GM12891 (cell line): ENCODE data around the gene FBRSL1.

Experiments
- DNase-seq: peaks from one replicate; pipeline ENCODE4 v3.0.0; 2011; ENCODE audit warnings: low spot score; ENCODE audit not compliant: insufficient read length
- FAIRE-seq: peaks from 2 replicates; lab custom pipeline; 2011; peaks lifted over from hg19 to GRCh38; lab: Jason Lieb, UNC
- PAX5 ChIP-seq: IDR thresholded peaks from 2 replicates; pipeline ENCODE4 v1.6.1; 2011; ENCODE audit warnings: low read length, moderate library complexity, mild to moderate bottlenecking; ENCODE audit not compliant: insufficient read depth, severe bottlenecking
- POLR2A ChIP-seq: IDR thresholded peaks from 2 replicates; pipeline ENCODE4 v1.6.1; 2011; ENCODE audit warnings: low read depth, low read length, control low read depth
- POLR2AphosphoS5 ChIP-seq: IDR thresholded peaks from 2 replicates; pipeline ENCODE4 v1.6.1; 2011; ENCODE audit warnings: low read depth, low read length, control low read depth
- POU2F2 ChIP-seq: IDR thresholded peaks from 2 replicates; pipeline ENCODE4 v1.6.1; 2011; ENCODE audit warnings: low read depth, mild to moderate bottlenecking, control low read depth, low read length, moderate library complexity
- SPI1 ChIP-seq: IDR thresholded peaks from 2 replicates; pipeline ENCODE4 v1.6.1; 2011; ENCODE audit warnings: low read depth, low read length, control low read depth
- TAF1 ChIP-seq: IDR thresholded peaks from 2 replicates; pipeline ENCODE4 v1.6.1; 2011; ENCODE audit warnings: low read depth, low read length, control low read depth

FBRSL1 gene

DNA sequence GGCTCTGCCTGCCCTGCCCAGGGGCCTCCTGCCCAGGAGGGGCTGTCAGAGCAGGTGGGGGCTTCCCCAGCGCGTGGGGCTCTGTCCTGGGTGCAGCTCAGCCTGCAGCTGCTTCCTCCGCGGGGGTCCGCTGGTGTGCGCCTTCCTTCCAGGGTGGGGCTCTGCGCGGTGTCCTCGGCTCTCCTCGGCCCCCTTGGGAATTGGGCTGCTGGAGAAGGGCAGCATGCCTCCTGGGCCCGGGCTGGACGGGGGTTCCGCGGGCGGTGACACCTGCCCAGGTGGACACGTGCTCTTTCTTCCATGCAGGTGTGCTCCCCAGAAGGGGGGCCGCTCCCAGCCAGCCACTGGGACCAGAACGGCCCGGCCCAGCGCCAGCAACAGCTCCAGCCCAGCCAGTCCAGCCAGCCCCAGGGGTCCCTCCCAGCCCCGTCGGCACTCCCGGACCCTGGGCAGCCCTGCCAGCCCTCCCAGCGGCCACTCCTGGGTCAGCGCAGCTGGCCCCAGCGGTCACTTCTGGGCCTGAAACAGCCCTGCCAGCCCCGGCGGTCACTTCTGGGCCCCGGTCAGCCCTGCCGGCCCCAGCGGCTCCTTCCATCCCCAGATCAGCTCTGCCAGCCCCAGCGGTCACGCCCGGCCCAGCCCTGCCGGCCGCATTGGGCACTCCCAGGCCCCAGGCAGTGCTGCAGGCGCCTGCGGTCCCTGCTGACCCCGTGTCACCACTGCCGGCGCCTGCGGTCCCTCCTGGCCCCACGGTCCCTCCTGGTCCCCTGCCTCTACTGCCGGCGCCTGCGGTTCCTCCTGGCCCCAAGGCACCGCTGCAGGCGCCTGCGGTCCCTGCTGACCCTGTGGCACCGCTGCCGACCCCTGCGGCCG, 19.1 kb downstream of the FBRSL1 start:
- FAIRE-seq (no peak), DNase-seq (no peak)
- TF ChIP-seq SPI1: no peak
- TF ChIP-seq PAX5: no peak
- no peak for TF ChIP-seq POU2F2
- TF ChIP-seq POLR2A: no peak
- TF ChIP-seq TAF1: no peak
- TF ChIP-seq POLR2AphosphoS5: no peak

DNA sequence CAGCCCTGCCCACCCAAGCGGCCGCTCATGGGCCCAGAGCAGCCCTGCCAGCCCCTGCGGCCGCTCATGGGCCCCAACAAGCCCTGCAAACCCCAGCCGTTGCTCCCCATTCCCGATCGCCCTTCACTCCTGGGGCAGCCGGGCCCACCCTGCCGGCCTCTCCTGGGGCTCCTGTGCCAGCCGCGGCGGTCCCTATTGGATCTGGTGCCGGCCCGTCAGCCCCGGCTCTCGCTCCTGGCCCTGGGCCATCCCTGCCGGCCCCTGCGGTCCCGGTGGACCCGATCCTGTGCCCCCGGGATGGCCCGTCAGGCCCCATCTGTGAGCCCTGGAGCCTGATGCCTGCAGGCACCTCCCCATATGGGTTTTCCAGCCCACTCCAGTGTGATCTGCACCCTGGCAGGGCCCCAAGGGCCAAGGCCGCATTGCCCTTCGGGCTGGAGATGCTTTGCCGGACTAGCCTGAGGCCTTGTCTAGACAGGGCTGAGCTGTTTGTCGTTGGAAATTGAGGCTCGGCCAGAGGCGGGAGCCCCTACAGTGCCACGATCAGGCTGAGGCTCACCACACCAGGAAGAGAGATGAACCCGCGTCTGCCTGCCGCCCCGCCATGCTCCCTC, 20.3 kb downstream of the FBRSL1 start:
- FAIRE-seq (no peak), DNase-seq (no peak)
- TF ChIP-seq POLR2A: no peak
- no peak for TF ChIP-seq PAX5
- TF ChIP-seq POLR2AphosphoS5: no peak
- TF ChIP-seq POU2F2: no peak
- TF ChIP-seq TAF1: no peak
- no peak for TF ChIP-seq SPI1

DNA sequence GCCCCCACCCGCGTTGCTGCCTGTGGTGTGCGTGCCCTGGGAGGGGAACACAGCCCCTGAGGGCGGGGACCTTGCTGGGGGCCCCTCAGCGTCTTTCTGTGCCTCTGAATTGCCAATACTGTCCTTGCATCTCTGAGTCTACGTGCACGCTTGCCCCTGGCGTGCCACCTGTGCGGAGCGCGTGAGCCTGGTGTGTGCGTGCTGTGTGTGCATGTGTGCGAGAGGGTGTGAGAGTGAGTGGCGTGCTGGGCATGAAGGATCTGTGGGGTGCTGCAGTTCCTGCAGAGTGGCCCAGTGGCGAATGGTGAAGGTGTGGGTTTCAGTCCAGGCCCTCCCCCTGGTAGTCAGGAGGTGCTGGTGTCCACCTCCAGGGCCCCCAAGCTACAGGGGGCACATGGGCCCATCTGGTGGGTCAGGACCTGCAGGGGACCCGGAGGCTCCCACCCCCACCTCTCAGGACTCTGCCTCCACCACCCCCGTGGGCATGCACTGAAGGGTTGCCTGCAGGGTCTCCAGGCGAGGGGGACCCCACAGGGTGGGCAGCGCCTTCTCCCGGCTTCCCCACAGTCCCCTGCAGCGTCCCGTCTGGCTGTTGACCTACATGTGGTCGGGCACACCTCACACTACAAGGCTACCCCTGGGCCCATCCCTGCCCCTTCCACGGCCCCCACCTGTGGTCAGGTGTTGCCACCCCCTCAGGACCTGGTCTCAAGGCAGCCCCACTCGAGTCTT, 21.0 kb downstream of the FBRSL1 start:
- no peak for FAIRE-seq
- TF ChIP-seq POU2F2 (no peak), SPI1 (no peak), POLR2AphosphoS5 (no peak), PAX5 (no peak), TAF1 (no peak), POLR2A (no peak)
- no peak for DNase-seq

DNA sequence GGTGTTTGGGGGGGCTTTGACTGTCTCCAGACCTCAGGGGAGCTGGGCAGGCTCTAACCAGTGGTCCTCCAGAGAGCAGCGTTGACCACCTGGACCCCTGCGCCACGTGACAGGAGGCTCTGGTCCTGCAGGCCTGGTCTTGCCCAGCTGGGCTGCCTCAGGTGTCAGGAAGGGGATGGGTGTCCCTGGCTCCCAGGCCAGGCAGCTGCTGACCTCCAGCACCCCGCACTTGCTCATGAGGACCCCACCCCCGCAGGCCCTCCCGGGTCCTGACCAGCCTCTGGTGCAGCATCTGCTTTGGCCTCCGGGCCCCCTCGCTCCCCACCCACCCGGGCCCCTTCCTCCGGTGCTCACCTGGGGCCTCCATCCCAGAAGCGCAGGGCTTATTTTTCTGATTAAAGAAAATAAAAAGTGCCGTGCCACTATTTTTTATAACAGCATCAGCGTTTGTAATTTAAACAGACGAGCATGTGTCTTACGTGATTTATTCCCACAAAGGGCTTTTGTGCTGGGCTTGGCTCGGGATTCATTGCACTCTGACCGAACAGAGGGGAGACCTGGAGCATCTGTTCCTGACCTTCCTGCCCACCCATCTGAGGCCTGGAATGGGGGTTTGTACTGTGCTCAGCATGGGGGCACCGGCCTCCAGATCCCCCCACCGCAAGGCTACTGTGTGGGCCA, 21.7 kb downstream of the FBRSL1 start:
- FAIRE-seq (no peak), DNase-seq (no peak)
- TF ChIP-seq POLR2A: no peak
- TF ChIP-seq SPI1: no peak
- TF ChIP-seq PAX5: no peak
- TF ChIP-seq TAF1: no peak
- no peak for TF ChIP-seq POU2F2
- no peak for TF ChIP-seq POLR2AphosphoS5

DNA sequence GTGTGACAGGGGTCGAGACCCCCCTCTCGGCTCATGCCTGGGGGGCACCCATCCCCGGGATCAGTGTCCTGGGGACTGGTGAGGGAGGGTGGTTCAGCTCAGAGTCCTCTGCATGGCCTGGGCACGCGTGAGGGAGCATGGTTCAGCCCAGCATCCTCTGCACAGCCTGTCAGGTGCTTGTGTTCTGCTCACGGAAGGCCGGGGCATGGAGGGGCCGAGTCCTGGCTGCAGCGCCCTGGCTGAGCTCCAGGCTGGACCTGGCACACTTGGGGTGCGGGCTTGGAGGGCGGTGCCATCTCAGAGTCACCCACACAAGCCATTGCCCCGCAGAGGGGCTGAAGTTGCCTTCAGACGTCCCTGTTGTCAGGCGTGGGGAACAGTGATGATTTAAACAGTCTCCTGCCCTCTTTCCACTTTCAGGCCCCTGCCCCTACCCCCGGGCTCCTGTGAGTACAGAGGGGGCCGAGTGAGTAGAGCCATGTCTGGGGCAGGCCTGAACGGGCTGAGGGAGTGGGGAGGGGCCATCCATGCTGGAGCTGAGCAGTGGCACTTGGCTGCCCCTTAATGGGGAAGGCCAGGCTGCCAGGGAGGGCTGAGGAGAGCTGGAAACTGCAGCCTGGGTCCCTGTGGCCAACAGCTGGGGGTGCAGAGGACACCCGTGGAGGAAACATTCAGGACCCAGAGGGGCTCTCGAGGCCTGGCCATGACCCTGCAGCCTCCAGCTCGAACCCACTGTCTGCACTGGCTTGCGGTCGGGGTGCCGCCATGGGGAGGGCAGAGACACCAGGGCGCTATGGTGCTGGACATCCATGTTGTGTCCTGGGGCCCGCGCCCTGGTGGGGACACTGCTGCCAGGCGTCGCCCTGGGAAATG, 22.5 kb downstream of the FBRSL1 start:
- no peak for FAIRE-seq
- no peak for DNase-seq
- TF ChIP-seq POLR2A: no peak
- TF ChIP-seq POU2F2: no peak
- no peak for TF ChIP-seq POLR2AphosphoS5
- no peak for TF ChIP-seq SPI1
- TF ChIP-seq TAF1: no peak
- TF ChIP-seq PAX5: no peak

DNA sequence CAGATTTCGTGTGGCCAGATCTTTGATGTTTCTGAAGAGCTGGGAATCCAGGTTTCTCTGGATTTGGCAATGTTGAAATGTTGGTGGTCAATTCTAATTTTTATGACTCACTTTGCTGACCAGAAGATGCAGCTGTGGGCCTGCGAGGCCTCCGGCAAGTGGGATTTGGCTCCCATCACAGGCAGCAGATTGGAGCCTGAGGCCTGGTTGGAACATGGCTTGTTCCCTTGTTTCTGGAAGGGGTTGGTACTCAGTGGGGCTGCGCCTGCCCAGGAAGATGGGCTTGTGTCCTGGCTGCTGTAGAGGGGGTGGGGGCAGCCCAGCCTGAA, 23.1 kb downstream of the FBRSL1 start:
- TF ChIP-seq POLR2AphosphoS5 (no peak), SPI1 (no peak), TAF1 (no peak), POLR2A (no peak), PAX5 (no peak), POU2F2 (no peak)
- no peak for DNase-seq
- no peak for FAIRE-seq

DNA sequence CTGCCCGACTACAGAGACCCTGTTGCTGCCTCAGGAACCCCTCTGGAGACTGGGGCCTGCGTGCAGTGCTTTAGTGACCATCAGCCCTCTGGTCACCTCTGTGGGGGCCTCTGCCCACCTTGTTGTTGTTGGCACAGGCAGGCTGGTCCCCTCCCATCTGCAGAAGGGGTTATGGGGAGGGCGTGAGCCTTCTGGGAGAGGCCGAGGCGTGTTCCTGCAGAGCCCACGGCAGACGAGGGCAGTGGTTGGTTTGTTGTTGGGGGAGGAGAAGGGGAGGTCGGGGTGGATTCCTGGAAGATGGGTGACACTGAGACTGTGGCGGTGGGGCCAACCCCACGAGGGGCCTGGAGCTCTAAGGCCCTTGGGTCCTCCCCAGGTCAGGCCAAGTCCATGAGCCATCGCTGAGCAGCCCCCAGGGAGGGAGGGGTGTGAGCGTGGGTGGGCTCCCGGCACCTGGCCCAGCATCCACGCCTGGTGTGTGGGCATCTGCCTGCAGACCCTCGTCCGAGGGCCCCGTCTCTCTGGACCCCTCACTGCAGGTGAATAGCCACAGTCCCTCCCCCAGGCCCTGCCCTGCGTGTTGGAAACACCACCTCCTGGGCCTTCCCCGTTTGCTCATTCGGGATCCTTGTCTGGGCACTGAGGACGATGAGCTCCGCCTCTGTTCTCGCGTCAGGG, 23.6 kb downstream of the FBRSL1 start:
- DNase-seq (no peak), FAIRE-seq (no peak)
- TF ChIP-seq PAX5 (no peak), POLR2A (no peak)

DNA sequence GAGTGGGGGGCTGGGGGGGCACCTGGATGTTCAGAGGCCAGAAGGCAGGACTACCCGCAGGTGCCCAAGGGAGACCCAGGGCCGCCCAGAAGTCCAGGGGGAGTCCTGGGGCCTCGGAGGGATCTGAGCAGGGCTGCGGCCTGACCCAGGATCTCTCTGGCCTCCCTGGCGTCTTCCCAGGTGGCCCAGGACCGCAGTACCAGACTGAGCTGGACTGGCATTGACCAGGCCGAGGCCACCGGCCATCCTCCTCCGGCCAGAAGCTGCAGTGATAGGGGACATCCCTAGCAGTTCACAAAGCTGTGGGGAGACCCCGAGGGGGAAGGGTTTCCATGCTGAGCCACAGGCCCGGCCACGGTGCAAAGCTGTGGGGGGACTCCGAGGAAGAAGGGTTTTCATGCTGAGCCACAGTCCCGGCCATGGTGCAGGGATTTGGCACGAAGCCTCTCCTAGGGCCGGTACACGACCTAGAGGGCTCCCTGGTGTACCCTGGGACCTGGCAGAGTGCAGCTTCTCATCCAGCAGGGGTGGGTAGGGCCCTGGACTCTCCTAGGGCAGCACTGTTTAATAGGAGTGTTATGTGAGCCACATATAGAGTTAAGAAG, 24.4 kb downstream of the FBRSL1 start:
- DNase-seq (no peak), FAIRE-seq (no peak)
- no peak for TF ChIP-seq TAF1
- no peak for TF ChIP-seq POLR2A
- TF ChIP-seq POU2F2: no peak
- no peak for TF ChIP-seq PAX5
- no peak for TF ChIP-seq SPI1
